G401 (cell line): Measurements from ENCODE around the gene CDC25B. TPM values are rescaled to one million over a fixed set of nuclear protein-coding genes. Genes with fewer than 3 reads are reported as not detected.

Experiments used
- DNase-seq: peaks from one replicate; pipeline ENCODE4 v3.0.0-alpha.2; 2015; ENCODE audit warnings: low spot score
- in situ Hi-C: cut with HindIII; loops from 2 replicates; pipeline ENCODE4 v1.10.0; 2016; ENCODE audit warnings: low sequenced_read_pairs, mixed read lengths
- total RNA-seq: library from RNA; depleted of rRNA; stranded (reverse); fragments of >200 nt; shearing (Covaris generic); gene quantifications from 2 replicates; pipeline ENCODE4 v1.2.3, GENCODE V29; 2014; rRNA removed

CDC25B gene
- 7.2 and 14.9 TPM in 2 replicates for total RNA-seq

DNA sequence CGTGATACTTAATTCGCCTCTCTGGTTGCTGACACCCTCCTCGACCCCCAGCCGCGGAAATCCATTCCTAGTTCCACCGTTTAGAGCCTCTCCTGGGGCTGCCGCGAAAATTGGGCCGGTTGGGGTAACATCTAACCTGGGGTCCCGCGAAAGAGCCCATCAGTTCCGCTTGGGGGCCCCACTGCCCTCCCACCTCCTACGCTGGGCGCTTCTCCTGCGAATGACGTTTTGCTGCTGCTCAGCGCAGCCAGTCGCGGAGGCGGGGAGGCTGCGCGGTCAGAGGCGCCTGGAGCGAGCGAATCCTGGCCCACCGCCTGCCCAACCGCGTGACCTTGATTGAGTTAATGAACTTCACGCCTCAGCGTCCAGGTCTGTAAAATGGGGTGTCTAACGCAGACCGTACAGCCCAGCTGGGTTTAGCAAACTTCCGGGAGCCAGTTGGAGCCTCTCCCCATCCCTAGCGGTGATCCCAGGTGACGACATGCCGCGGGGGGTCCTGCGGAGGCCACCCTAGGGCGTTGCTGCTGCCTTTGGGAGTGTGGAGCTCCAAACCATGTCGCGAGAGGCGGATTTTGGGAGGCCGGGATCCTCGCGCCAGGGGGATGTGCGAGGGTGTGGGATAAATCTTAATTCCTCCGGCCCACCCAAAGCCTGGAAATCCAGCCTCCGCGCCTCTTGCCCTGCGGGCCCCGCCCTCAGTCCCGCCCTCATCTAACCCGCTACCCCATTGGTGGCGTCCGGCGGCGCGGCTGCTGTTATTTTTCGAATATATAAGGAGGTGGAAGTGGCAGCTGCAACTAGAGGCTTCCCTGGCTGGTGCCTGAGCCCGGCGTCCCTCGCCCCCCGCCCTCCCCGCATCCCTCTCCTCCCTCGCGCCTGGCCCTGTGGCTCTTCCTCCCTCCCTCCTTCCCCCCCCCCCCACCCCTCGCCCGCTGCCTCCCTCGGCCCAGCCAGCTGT lies at the start of gene CDC25B:
Gene CDC25B (plus strand): TSS at position 800 of the 958 bp plus-strand sequence. CDS start 222 bp downstream, outside the sequence.
- in situ Hi-C loops, result no loop called here
- peak; percentile 90 for DNase-seq

DNA sequence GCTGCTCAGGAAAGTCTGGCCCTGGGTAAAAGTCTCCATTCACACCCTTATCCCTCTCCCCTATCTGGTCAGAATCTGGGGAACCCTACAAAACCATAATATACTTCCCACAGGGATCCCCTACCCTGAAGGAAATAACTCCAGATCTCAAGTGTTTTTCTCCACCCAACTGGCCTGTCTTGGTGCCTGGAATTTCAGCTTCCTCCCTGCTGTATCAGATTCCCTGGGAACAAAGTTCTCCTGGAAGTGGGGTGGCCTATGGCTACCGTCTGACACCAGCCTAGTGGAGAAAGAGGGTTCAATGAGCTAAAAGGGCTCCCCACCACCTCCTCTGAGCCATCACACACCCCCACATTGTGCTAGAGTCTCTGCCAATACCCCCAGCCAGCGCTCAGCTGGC lies 48.6 kb upstream of the CDC25B start:
- in situ Hi-C loops, result no loop called here

DNA sequence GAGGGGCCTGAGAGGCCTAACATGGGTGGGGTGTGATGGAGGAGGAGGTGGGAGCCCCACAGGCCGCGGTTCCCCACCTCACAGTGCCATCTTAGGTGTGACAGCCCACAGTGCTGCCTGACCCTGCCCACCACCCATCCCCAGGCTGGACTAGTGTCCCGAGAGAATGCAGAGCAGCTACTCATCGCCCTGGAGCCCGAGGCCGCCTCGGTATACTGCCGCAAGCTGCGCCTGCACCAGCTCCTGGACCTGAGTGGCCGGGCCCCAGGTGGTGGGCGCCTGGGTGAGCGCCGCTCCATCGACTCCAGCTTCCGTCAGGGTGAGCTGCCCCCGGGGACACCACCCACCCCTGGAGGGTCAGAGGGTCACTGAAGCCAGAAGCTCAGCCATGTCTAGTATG lies 48.0 kb upstream of the CDC25B start:
- DNase-seq, result no peak
- in situ Hi-C loops, result no loop called here

More for the DNA sequence above, 48.6 kb upstream of the CDC25B start:
- DNase-seq, result no peak

- DNase-seq, result no peak
- in situ Hi-C loops, result no loop called here
These were observed 46.9 kb upstream of the CDC25B start for GRCh38 chr20:3749087-3749688.

- in situ Hi-C loops, result no loop called here
- no peak for DNase-seq
These were observed 46.2 kb upstream of the CDC25B start for GRCh38 chr20:3749689-3750531.

- in situ Hi-C loops, result no loop called here
- no peak for DNase-seq
These were observed 44.8 kb upstream of the CDC25B start for GRCh38 chr20:3751305-3751674.

- DNase-seq, result no peak
- in situ Hi-C loops, result no loop called here
These were observed 44.3 kb upstream of the CDC25B start for GRCh38 chr20:3751675-3752385.

DNA sequence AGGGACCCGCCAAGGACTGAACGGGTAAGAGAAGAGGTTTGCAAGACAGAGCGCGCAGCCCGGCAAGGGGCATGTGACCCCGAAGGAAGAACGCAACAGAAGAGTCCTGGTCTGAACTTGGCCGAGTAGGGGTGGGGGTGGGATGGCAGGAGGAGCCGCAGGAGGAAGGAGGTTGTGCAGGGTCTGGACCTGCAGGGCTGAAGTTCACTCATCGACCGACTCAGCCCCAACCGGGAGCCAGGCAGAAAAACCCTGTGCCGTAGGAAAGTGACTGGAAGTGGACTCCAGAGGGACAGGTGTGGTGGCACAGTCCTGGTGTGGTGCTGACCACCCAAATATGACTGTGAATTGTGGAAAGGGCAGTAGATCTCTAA lies 43.7 kb upstream of the CDC25B start:
- DNase-seq, result no peak
- in situ Hi-C loops, result no loop called here

DNA sequence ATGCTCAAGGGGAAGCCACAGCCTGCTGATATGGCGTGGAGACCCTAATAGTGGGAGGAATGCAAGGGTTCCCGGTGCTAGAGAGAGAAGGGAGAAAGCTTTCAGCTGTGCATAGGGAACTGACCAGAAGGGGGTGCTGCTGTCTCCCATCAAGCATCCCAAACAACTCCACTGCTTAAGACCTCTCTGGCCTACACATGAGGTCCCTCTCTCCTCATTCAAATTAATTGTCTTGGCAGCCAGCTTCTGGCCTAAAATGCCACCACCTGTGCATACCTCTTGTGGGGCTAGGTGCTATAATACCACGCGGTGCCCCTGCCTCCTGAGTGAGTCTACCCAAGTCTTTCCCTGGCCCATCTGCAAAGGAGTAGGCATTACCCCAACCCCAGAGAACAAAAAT lies 43.0 kb upstream of the CDC25B start:
- peak; percentile 63 for DNase-seq
- in situ Hi-C loops, result no loop called here

DNA sequence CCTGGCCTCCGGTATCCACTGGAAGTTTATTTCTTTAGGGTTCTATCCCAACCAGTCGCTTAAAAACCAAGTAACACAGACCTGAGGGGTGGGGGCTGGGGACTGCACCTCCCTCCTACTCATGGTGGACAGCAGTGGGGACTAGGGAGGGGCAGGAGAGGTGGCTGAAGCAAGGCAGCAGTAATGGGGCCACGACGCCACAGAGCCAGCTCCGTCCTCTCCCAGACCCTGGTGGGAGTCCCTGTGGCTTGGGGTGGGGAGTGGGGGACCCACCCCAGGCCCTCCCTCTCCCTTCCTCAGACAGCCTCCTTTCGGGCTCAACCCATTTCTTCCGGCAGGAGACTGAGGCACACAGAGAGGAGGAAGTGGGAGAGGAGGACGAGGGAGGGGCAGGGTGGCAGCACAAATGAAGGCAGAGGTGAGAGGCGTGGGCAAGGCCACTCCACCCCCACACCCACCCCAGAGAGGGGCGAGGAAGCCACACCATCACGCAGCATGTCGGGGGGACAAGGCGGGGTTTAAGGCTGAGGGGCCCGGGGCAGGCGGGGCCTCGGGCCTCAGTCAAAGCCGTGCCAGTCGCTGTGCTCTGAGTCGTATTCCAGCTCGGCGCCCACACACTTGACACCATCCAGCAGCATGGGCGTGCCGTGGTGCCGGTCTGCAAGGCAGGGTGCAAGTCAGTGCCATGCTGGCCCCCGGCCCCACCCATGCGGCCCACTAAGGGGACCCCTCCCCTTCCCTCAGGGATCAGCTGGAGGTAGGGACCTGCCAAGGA lies 42.4 kb upstream of the CDC25B start:
- in situ Hi-C loops, result no loop called here

GRCh38 chr20:3754276-3754630 lies 41.9 kb upstream of the CDC25B start:
- in situ Hi-C loops, result no loop called here

More for the DNA sequence above, 42.4 kb upstream of the CDC25B start:
- DNase-seq, result no peak

GRCh38 chr20:3755269-3755668 lies 40.8 kb upstream of the CDC25B start:
- DNase-seq, result no peak
- in situ Hi-C loops, result no loop called here

More at GRCh38 chr20:3754276-3754630, 41.9 kb upstream of the CDC25B start:
- DNase-seq, result no peak

DNA sequence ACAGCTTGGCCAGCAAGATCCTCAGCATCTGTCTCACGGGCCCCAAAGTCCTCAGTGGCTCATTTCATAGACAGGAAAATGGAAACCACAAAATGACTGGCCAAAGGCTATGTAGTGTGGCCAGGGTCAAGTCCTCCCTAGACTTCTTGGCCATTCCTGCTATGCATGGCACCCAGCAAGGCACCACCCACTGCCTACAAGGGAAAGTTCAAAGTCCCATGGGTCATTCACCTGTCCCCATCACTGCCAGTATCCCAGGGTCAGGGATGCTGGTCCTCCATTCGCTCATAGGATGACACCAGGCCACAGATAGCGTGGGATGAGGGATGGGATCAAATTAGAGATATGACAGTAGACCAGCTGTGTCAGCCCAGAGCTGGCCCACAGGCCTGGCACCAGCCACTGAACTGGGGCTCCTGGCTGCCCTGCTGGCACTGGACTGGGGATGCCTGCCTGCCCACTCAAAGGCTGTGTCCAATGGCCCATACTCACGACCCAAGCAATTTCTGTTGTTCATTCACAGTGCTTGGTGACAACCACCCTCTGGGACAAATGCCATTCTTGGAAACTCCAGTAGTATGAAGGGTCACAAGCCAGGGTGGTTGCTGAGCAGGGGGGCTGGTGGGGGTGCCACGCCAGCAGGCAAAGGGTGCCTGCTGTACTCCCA lies 40.2 kb upstream of the CDC25B start:
- in situ Hi-C loops, result no loop called here
- no peak for DNase-seq

DNA sequence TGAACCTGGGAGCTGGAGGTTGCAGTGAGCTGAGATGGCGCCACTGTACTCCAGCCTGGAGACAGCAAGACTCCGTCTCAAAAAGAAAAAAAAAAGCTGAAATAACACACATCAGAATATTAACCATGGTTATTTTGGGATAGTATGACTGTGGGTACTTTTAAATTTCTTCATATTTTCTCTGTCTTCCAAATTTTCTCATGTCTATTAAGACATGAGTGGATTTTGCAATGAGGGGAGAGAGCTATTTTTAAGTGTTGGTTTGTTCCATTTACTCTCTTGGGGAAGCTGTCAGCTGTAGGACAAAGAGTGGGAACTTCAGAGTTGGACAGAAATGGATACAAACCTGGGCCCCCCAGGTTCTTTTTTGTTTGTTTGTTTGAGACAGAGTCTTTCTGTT lies 38.8 kb upstream of the CDC25B start:
- no peak for DNase-seq
- in situ Hi-C loops, result no loop called here

- in situ Hi-C loops, result no loop called here
- no peak for DNase-seq
These were observed 37.5 kb upstream of the CDC25B start for GRCh38 chr20:3758566-3758965.

DNA sequence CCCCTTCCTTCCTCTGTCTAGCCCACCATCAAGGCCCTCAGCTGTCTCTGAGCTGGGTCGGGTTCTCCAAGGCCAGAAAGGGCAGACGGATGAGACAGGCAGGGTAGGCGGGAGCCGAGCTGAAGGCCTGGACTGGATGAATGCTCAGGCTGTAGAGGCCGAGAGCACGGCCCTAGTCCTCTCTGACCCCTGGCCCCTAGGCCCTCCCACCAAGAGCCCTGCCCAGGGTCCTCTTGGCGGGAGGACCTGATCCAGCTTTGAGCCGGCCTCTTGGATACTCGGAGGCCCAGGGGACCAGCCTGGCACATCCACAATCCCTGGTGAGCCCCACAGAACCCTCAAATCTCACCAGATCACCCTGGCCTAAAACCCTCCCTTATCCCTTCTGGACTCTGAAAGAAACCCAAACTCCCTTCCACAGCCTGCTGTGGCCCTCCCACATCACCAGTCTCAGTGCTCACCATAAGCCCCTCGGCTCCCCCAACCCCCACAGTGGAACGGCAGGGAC lies 36.7 kb upstream of the CDC25B start:
- no peak for DNase-seq
- in situ Hi-C loops, result no loop called here

- in situ Hi-C loops, result no loop called here
- DNase-seq, result no peak
These were observed 36.2 kb upstream of the CDC25B start for GRCh38 chr20:3759884-3760283.
